K562 (cell line): ENCODE data around the gene TBXAS1. TPM values are rescaled to one million over a fixed set of nuclear protein-coding genes. Genes with fewer than 3 reads are reported as not detected.

Experiments used
- ARID3B ChIP-seq: fragments of 250-450 bp; sonication (Bioruptor Pico); IDR thresholded peaks from 2 replicates; pipeline ENCODE4 v1.4.0; 2020; ENCODE audit warnings: borderline replicate concordance
- CBX1 ChIP-seq: sonication (generic); IDR thresholded peaks from 2 replicates; pipeline ENCODE4 v1.6.1; 2016; ENCODE audit warnings: antibody characterized with exemption, low read depth, mild to moderate bottlenecking
- CUX1 ChIP-seq: fragments of 200-800 bp; sonication (Bioruptor generic); IDR thresholded peaks from 2 replicates; pipeline ENCODE4 v1.6.1; 2016; ENCODE audit warnings: missing genetic modification characterization, missing compliant biosample characterization
- ELF4 ChIP-seq: fragments of 450-650 bp; formaldehyde crosslinking; IDR thresholded peaks from 2 replicates; pipeline ENCODE4 v1.4.0; 2022; ENCODE audit warnings: missing genetic modification characterization
- FOSL1 ChIP-seq: fragments of 200-800 bp; sonication (Bioruptor generic); conservative IDR thresholded peaks from 2 replicates; pipeline ENCODE4 v1.6.1; 2016; ENCODE audit warnings: missing genetic modification characterization, missing compliant biosample characterization
- FUS ChIP-seq: fragments of 200-400 bp; formaldehyde crosslinking; optimal IDR thresholded peaks from 2 replicates; pipeline ENCODE3; 2017; ENCODE audit warnings: low read depth, low read length
- KDM5B ChIP-seq: fragments of 200-600 bp; sonication (generic); IDR thresholded peaks from 2 replicates; pipeline ENCODE4 v1.6.1; 2012; ENCODE audit warnings: low read depth, mild to moderate bottlenecking, moderate library complexity, low read length, control low read depth, inconsistent platforms; ENCODE audit not compliant: insufficient replicate concordance
- KLF6 ChIP-seq: fragments of 250-450 bp; sonication (Bioruptor Pico); IDR thresholded peaks from 2 replicates; pipeline ENCODE4 v1.4.0; 2020; ENCODE audit warnings: mild to moderate bottlenecking, moderate library complexity, borderline replicate concordance
- LCOR ChIP-seq: sonication (generic); formaldehyde crosslinking; IDR thresholded peaks from 2 replicates; pipeline ENCODE4 v1.8.0; 2022; ENCODE audit warnings: mild to moderate bottlenecking, missing genetic modification reagents
- MECOM ChIP-seq: fragments of 250-450 bp; sonication (Bioruptor Pico); IDR thresholded peaks from 2 replicates; pipeline ENCODE4 v1.8.0; 2022; ENCODE audit warnings: inconsistent platforms
- MYC ChIP-seq, 2 experiments: fragments of 250-450 bp in 1 of 2; sonication (Bioruptor Pico) in 1 of 2; IDR thresholded peaks; 2 replicates each; pipeline versions ENCODE4 v1.5.1 to v1.6.1; 2012 to 2021; ENCODE audit warnings: low read depth in 2 of 2, borderline replicate concordance in 1 of 2, improper control_type of control experiment in 1 of 2, low read length in 1 of 2, mild to moderate bottlenecking in 1 of 2, moderate library complexity in 1 of 2
- RBM25 ChIP-seq: fragments of 200-400 bp; formaldehyde crosslinking; IDR thresholded peaks from 2 replicates; pipeline ENCODE4 v1.6.1; 2018; ENCODE audit warnings: low read length, low read depth, moderate library complexity; ENCODE audit not compliant: severe bottlenecking
- SMARCC2 ChIP-seq: fragments of 450-650 bp; IDR thresholded peaks from 2 replicates; pipeline ENCODE4 v1.6.1; 2017; ENCODE audit warnings: antibody characterized with exemption, moderate library complexity, mild to moderate bottlenecking, low read depth
- ZNF431 ChIP-seq: sonication (generic); formaldehyde crosslinking; IDR thresholded peaks from 2 replicates; pipeline ENCODE4 v1.8.0; 2022; ENCODE audit warnings: mild to moderate bottlenecking, missing genetic modification reagents
- ZNF592 ChIP-seq: fragments of 450-650 bp; IDR thresholded peaks from 2 replicates; pipeline ENCODE4 v1.6.1; 2017; ENCODE audit warnings: antibody characterized with exemption, mild to moderate bottlenecking
- polyA plus RNA-seq, 8 experiments: library from polyadenylated mRNA; depleted of rRNA in 4 of 8; stranded (reverse) in 5 of 8; unstranded in 3 of 8; fragments of >200 nt; fragmentation: Nextera tagmentation in 2 of 8; fragmentation: Illumina TruSeq in 1 of 8; extraction: Ambion mirVana in 2 of 8; extraction: Trizol in 1 of 8; gene quantifications; 2 replicates each; pipeline versions ENCODE4 v1.2.1 to v1.2.3, GENCODE V29; 2011 to 2014; ENCODE audit warnings: inconsistent platforms in 1 of 8, missing spikeins in 1 of 8
- total RNA-seq, 7 experiments: library from RNA; depleted of rRNA in 6 of 7; stranded (reverse); fragments of >200 nt in 6 of 7; fragmentation: Illumina TruSeq in 2 of 7; extraction: Trizol in 2 of 7; gene quantifications; 2 replicates each; pipeline versions ENCODE4 v1.2.1 to v1.2.3, GENCODE V29; 2011 to 2021; ENCODE audit warnings: low replicate concordance in 1 of 7

The TBXAS1 gene
- total and polyA plus RNA-seq, 9 of the 15 experiments (the other 6 are each of a cell fraction or from before 2014, with no cell fraction given), result 1.1 to 8.3 (median 1.9) TPM

- TF ChIP-seq ZNF592 (peak; percentile 51), CUX1 (CRISPR knock-in tag) (no peak), RBM25 (peak; percentile 88), SMARCC2 (peak; percentile 42; the same call in 1 of the 2 replicates), MECOM (CRISPR knock-in tag) (0 out of 2 replicates have a peak, but pooled peaks have one; percentile 44), FUS (no peak), KLF6 (CRISPR knock-in tag) (no peak), ELF4 (CRISPR knock-in tag) (peak; percentile 82; the same call in 1 of the 2 replicates), KDM5B (peak; percentile 96), ARID3B (CRISPR knock-in tag) (no peak), LCOR (CRISPR knock-in tag) (peak; percentile 74; the same call in 1 of the 2 replicates), CBX1 (peak; percentile 78), FOSL1 (tag) (peak; percentile 47; the same call in 1 of the 2 replicates), MYC (IDR thresholded peaks at IDR 0.05; ENCODE audit: low read depth, low read length) (peak; percentile 55; the same call in 1 of the 2 replicates), MYC (CRISPR knock-in tag; IDR thresholded peaks at IDR 0.05; ENCODE audit: borderline replicate concordance, low read depth) (no peak; the same call in 1 of the 2 replicates), ZNF431 (peak; percentile 99)
Observed at GRCh38 chr7:139976838-139977656, 148.0 kb downstream of the TBXAS1 start (continued).
